ENCODE data around the gene UQCC2.

Gene UQCC2

DNA sequence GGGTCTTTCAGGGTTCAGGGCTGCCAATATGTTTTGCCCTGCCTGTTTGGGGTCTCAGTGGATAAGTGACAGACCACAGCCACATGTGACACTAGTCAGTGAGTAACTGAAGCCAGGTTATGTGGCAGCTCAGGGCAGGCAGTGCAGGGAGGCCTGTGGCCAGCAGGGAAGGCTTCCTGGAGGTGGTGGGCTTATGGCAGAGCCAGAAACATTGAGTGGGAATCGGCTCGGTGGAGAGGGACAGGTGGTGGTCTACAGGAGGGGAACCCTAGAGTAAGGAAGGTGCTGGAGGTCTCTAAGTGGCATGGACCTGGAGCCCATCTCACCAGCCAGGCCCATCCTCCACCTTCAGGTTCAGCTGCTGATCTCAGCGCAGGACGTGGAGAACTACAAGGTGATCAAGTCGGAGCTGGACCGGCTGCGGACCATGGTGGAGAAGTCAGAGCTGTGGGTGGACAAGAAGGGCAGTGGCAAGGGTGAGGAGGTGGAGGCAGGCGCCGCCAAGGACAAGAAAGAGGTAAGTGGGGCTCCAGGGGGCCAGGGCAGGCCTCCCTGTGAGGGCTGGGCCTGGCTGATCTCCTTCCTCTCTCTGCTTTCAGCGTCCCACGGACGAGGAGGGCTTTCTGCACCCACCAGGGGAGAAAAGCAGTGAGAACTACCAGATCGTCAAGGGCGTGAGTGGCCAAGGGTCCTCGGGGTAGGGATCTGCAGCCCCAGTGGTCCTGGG lies 34.9 kb downstream of the UQCC2 start:
- no peak for TF ChIP-seq POLR2A (IDR thresholded peaks at IDR 0.05; ENCODE audit: low read depth, low read length)
- TF ChIP-seq POLR2AphosphoS5 (IDR thresholded peaks at IDR 0.05; ENCODE audit: low read depth, low read length) = no peak
- TF ChIP-seq TAF1 (IDR thresholded peaks at IDR 0.05; ENCODE audit: borderline replicate concordance, low read depth, low read length) = no peak
- DNase-seq (ENCODE audit: insufficient read length) = no peak
- no peak for FAIRE-seq

- TF ChIP-seq TAF1 (IDR thresholded peaks at IDR 0.05; ENCODE audit: borderline replicate concordance, low read depth, low read length) (no peak), POLR2A (IDR thresholded peaks at IDR 0.05; ENCODE audit: low read depth, low read length) (no peak), POLR2AphosphoS5 (IDR thresholded peaks at IDR 0.05; ENCODE audit: low read depth, low read length) (no peak)
- DNase-seq (ENCODE audit: insufficient read length) (no peak), FAIRE-seq (no peak)
Measured at GRCh38 chr6:33675968-33676367, 35.5 kb downstream of the UQCC2 start.

DNA sequence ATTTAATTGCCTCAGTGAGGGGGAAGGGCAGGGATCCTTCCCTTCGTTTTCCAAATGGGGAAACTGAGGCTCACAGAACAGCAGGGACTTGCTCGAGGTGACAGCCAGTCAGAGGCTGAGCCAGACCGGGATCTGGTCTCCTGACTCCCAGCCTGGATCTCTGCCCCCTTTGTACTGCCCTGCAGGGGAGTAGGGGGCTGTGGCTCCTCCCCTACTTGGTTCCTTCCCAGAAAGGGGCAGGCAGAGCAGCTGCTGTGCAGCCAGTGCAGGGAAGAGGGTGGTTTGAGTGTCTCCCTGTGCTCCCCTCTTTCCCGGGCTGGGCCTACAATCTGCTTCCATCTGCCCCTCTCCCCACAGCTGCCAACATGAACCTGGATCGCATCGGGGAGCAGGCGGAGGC lies 37.6 kb downstream of the UQCC2 start:
- TF ChIP-seq POLR2A (IDR thresholded peaks at IDR 0.05; ENCODE audit: low read depth, low read length) = no peak
- TF ChIP-seq TAF1 (IDR thresholded peaks at IDR 0.05; ENCODE audit: borderline replicate concordance, low read depth, low read length) = no peak
- no peak for TF ChIP-seq POLR2AphosphoS5 (IDR thresholded peaks at IDR 0.05; ENCODE audit: low read depth, low read length)
- no peak for FAIRE-seq
- no peak for DNase-seq (ENCODE audit: insufficient read length)

DNA sequence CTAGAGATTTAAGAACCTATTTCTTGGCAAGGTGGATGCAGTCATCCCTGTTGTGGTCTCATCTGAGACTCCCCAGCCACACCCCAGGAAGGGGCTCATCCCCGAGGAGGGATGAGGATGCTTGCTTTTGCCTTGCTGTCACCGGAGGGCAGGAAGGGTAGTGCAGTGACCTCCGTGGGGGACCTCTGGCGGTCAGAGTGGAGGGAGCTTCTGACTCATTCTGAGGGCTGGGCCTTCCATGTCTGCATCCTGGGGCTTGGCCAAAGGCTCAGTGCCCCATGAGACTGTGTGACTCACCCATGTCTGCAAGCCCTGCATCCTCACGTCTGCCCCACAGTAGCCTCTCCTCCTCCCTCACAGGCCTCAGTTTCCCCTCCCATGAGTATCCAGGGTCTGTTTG lies 38.7 kb downstream of the UQCC2 start:
- DNase-seq (ENCODE audit: insufficient read length) (no peak), FAIRE-seq (no peak)
- TF ChIP-seq POLR2AphosphoS5 (IDR thresholded peaks at IDR 0.05; ENCODE audit: low read depth, low read length) = no peak
- TF ChIP-seq TAF1 (IDR thresholded peaks at IDR 0.05; ENCODE audit: borderline replicate concordance, low read depth, low read length) = no peak
- TF ChIP-seq POLR2A (IDR thresholded peaks at IDR 0.05; ENCODE audit: low read depth, low read length) = no peak

- DNase-seq (ENCODE audit: insufficient read length) (no peak), FAIRE-seq (no peak)
- TF ChIP-seq POLR2A (IDR thresholded peaks at IDR 0.05; ENCODE audit: low read depth, low read length) (no peak), POLR2AphosphoS5 (IDR thresholded peaks at IDR 0.05; ENCODE audit: low read depth, low read length) (no peak), TAF1 (IDR thresholded peaks at IDR 0.05; ENCODE audit: borderline replicate concordance, low read depth, low read length) (no peak)
Measured at GRCh38 chr6:33671744-33672072, 39.8 kb downstream of the UQCC2 start.

DNA sequence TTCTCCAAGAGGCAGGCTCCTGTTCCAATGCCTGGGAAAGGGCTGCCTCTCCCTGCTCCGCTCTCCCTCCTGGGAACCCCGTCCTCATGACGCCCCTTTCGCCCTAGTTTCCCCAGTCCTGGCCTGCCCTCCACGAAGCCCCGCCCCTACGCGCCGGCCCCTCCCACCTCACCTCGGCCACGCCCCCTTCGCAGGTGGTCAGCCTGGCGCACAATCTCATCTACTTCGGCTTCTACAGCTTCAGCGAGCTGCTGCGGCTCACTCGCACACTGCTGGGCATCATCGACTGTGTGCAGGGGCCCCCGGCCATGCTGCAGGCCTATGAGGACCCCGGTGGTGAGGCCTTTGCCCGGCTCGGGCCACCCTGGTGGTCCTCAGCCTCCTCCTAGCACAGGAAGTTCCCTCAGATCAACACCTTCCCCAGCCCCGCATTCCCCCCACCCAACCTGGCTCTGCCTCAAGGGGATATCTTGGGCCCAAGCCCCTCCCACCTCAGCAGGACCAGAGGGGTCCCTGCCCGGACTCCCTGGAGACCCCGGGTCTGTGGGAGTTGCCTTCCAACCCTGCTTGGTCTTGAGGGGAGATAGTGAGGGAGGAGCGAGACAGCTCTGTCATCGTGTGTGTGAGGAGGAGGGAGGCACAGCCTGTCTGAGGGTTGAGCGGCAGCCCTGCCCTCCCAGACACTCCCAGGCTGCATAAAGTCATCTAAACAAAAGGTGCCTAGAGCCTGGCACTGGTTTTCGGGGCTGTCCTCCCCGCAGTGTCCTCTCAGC lies 40.3 kb downstream of the UQCC2 start:
- DNase-seq (ENCODE audit: insufficient read length) (no peak), FAIRE-seq (no peak)
- TF ChIP-seq POLR2AphosphoS5 (IDR thresholded peaks at IDR 0.05; ENCODE audit: low read depth, low read length) (no peak), TAF1 (IDR thresholded peaks at IDR 0.05; ENCODE audit: borderline replicate concordance, low read depth, low read length) (no peak), POLR2A (IDR thresholded peaks at IDR 0.05; ENCODE audit: low read depth, low read length) (no peak)

GRCh38 chr6:33670086-33670660 lies 41.3 kb downstream of the UQCC2 start:
- no peak for TF ChIP-seq TAF1 (IDR thresholded peaks at IDR 0.05; ENCODE audit: borderline replicate concordance, low read depth, low read length)
- TF ChIP-seq POLR2AphosphoS5 (IDR thresholded peaks at IDR 0.05; ENCODE audit: low read depth, low read length) = no peak
- TF ChIP-seq POLR2A (IDR thresholded peaks at IDR 0.05; ENCODE audit: low read depth, low read length) = no peak
- FAIRE-seq = no peak
- DNase-seq (ENCODE audit: insufficient read length) = no peak

DNA sequence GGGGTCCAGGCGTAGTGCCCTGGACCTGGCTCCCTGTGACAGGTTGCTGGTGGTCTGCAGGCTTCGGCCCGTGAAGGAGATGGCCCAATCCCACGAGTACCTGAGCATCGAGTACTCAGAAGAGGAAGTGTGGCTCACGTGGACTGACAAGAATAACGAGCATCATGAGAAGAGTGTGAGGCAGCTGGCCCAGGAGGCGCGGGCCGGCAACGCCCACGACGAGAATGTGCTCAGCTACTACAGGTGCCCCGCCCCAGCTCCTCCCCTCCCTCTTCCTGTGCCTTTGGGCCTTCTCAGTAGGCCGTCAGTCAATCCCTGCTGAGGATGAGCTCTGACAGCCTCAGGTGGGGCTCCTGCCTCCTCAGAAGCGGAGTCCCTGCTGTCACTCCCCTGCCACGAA lies 42.6 kb downstream of the UQCC2 start:
- FAIRE-seq (no peak), DNase-seq (ENCODE audit: insufficient read length) (no peak)
- TF ChIP-seq POLR2A (IDR thresholded peaks at IDR 0.05; ENCODE audit: low read depth, low read length) (no peak), TAF1 (IDR thresholded peaks at IDR 0.05; ENCODE audit: borderline replicate concordance, low read depth, low read length) (no peak), POLR2AphosphoS5 (IDR thresholded peaks at IDR 0.05; ENCODE audit: low read depth, low read length) (no peak)

DNA sequence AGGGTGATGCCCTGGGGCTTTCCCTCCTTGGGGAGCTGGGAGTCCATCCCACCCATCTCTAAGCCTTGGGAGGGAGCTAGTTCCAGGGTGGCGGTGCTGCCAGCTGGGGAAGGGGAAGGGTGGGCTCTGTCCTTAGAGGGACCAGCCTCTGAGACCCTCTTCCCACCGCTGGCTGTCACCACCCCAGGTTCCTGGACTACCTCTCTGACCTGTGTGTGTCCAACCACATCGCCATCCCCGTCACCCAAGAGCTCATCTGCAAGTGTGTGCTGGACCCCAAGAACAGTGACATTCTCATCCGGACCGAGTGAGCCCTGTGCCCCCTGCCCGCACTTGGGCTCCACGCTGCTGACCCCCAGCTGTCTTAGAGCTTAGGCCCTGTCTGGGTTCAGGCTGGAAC lies 43.2 kb downstream of the UQCC2 start:
- no peak for DNase-seq (ENCODE audit: insufficient read length)
- no peak for TF ChIP-seq POLR2AphosphoS5 (IDR thresholded peaks at IDR 0.05; ENCODE audit: low read depth, low read length)
- TF ChIP-seq TAF1 (IDR thresholded peaks at IDR 0.05; ENCODE audit: borderline replicate concordance, low read depth, low read length) = no peak
- no peak for TF ChIP-seq POLR2A (IDR thresholded peaks at IDR 0.05; ENCODE audit: low read depth, low read length)
- FAIRE-seq = no peak

GRCh38 chr6:33667776-33668175 lies 43.7 kb downstream of the UQCC2 start:
- DNase-seq (ENCODE audit: insufficient read length) (no peak), FAIRE-seq (no peak)
- TF ChIP-seq TAF1 (IDR thresholded peaks at IDR 0.05; ENCODE audit: borderline replicate concordance, low read depth, low read length) (no peak), POLR2AphosphoS5 (IDR thresholded peaks at IDR 0.05; ENCODE audit: low read depth, low read length) (no peak), POLR2A (IDR thresholded peaks at IDR 0.05; ENCODE audit: low read depth, low read length) (no peak)

DNA sequence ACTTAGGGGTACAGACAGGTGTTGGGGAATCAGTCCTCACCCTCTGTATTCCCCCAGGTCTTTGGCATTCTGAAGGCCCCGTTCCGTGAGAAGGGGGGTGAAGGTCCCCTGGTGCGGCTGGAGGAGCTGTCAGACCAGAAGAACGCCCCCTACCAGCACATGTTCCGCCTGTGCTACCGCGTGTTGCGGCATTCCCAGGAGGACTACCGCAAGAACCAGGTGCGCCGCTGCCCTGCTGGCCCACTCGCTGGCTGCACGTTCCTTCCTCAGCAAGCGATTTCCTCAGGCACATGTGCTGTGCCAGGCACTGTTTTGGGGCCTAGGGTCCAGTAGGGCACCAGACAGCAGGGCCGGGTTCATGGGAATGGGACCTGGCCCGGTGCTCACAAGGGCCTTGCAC lies 44.4 kb downstream of the UQCC2 start:
- DNase-seq (ENCODE audit: insufficient read length) = no peak
- TF ChIP-seq POLR2A (IDR thresholded peaks at IDR 0.05; ENCODE audit: low read depth, low read length) (no peak), POLR2AphosphoS5 (IDR thresholded peaks at IDR 0.05; ENCODE audit: low read depth, low read length) (no peak)
- FAIRE-seq = no peak

GRCh38 chr6:33665957-33666356 lies 45.5 kb downstream of the UQCC2 start:
- no peak for DNase-seq (ENCODE audit: insufficient read length)
- TF ChIP-seq POLR2AphosphoS5 (IDR thresholded peaks at IDR 0.05; ENCODE audit: low read depth, low read length) = no peak
- TF ChIP-seq TAF1 (IDR thresholded peaks at IDR 0.05; ENCODE audit: borderline replicate concordance, low read depth, low read length) = no peak
- TF ChIP-seq POLR2A (IDR thresholded peaks at IDR 0.05; ENCODE audit: low read depth, low read length) = no peak
- no peak for FAIRE-seq
